22Rv1 (cell line): Measurements from ENCODE around the gene FUS.

Experiments
- H3K27ac ChIP-seq: fragments of 450-650 bp; 2 replicates; pipeline ENCODE4 v1.5.1; 2017
- ZFX ChIP-seq: fragments of 450-650 bp; IDR thresholded peaks from 2 replicates; pipeline ENCODE4 v1.6.1; 2017; ENCODE audit warnings: antibody characterized with exemption, borderline replicate concordance
- TF ChIP-seq, protein P1 (sequence below): fragments of 450-650 bp; IDR thresholded peaks from 2 replicates; pipeline ENCODE4 v1.5.1; 2017; ENCODE audit warnings: mild to moderate bottlenecking

The FUS gene

DNA sequence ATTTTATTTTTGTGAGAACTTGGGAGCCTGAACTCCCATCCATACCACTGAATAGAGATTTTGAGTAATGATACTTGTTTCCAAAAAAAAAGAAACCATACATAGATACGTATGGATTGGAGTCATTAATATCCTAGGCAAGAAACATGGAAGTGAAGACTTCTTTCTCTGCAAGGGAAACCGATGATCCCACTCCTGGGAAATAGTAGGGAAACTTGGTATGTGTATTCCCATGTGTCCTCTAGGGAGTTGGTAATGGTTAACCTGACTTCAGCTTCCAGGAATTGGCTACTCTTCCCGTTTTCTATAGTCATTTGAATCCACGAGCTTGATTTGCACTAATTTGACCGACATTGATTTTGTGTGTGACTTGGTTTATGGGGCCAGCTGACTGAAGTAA is 5.4 kb downstream of the FUS start:
- no peak for TF ChIP-seq ZFX
- TF ChIP-seq, protein P1, sequence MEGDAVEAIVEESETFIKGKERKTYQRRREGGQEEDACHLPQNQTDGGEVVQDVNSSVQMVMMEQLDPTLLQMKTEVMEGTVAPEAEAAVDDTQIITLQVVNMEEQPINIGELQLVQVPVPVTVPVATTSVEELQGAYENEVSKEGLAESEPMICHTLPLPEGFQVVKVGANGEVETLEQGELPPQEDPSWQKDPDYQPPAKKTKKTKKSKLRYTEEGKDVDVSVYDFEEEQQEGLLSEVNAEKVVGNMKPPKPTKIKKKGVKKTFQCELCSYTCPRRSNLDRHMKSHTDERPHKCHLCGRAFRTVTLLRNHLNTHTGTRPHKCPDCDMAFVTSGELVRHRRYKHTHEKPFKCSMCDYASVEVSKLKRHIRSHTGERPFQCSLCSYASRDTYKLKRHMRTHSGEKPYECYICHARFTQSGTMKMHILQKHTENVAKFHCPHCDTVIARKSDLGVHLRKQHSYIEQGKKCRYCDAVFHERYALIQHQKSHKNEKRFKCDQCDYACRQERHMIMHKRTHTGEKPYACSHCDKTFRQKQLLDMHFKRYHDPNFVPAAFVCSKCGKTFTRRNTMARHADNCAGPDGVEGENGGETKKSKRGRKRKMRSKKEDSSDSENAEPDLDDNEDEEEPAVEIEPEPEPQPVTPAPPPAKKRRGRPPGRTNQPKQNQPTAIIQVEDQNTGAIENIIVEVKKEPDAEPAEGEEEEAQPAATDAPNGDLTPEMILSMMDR, result no peak
- no peak overlapping the region for H3K27ac ChIP-seq

DNA sequence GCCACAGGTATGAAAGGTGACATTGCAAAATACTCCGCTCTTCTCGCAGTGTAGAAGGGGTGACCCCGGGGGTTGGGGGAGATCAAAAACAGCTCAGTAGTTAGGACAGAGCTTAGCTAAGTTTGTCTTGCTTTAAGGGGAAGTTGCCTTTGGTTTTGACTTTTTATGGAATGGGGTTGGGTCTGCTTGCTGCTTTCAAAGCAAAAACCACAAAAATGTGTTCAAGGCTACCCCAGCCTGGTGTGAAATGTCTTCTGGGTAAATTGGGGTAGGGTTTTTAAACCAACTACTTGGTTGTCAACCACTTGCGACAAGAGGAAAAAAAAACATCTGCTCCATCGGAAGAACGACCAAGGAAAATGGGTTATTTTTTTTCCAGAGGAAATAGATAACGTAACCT is 6.2 kb downstream of the FUS start:
- H3K27ac ChIP-seq, result no peak overlapping the region

DNA sequence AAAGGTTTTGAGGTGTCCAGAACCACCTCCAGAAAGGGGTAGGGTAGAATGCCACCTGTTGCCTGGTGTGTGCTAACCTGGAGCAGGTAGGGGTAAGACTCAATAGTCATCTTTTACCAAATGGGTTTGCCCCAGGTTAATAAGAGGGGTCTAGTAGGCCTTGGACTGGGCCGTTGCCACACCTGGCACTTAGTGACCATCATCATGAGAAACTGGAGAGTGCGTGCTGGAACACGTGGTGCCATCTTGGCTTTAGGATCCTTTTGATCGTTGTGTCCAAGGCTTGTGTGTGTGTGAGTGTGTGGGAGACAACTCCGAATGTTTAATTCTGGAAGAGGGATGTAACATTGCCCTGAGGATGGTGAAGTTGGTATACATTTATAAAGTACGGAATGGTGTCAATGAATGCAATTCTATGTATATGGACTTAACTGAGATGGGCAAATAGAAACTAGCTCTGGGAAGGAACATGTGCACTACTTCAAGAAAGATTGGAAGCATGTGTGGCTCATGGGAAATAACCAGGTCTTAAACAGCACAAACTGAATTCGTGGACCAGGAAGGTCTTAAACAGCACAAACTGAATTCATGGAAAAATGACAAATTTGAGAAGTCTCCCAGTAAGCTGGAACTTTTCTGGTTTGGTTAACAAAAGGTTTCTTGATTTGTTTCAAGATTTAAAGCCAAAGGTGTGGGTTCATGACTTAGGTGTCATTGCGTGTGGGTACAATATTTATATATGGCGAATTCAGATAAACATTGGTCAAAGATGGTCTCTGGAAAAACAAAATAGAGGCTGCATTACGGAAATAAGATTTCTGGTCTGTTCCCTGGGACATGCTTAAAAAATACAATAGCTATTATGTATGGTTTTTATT is 7.2 kb downstream of the FUS start:
- no peak for TF ChIP-seq ZFX
- TF ChIP-seq, protein P1, result no peak
- H3K27ac ChIP-seq, result no peak overlapping the region

More for the DNA sequence above, 6.2 kb downstream of the FUS start:
- no peak for TF ChIP-seq ZFX
- TF ChIP-seq, protein P1, result no peak

DNA sequence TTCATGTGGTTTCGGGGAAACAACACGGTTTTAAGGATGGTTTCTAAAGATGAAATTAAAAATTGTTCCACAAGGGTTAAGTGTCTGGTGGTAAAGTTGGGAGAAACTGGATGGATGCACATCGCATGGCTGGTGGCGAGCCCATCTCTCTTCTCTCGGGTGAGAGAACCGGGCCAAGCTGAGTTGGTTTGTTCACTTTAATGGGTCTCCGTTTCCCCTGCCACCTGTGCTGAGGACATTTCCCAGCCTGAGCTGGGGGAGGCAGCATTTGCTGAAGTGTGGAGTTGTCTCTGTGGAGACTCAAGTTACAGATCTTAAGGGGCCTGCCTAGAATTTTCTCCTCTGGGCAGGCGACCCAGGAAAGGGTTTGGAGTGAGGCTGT is 7.9 kb downstream of the FUS start:
- H3K27ac ChIP-seq, result no peak overlapping the region
- TF ChIP-seq, protein P1, result no peak
- no peak for TF ChIP-seq ZFX

DNA sequence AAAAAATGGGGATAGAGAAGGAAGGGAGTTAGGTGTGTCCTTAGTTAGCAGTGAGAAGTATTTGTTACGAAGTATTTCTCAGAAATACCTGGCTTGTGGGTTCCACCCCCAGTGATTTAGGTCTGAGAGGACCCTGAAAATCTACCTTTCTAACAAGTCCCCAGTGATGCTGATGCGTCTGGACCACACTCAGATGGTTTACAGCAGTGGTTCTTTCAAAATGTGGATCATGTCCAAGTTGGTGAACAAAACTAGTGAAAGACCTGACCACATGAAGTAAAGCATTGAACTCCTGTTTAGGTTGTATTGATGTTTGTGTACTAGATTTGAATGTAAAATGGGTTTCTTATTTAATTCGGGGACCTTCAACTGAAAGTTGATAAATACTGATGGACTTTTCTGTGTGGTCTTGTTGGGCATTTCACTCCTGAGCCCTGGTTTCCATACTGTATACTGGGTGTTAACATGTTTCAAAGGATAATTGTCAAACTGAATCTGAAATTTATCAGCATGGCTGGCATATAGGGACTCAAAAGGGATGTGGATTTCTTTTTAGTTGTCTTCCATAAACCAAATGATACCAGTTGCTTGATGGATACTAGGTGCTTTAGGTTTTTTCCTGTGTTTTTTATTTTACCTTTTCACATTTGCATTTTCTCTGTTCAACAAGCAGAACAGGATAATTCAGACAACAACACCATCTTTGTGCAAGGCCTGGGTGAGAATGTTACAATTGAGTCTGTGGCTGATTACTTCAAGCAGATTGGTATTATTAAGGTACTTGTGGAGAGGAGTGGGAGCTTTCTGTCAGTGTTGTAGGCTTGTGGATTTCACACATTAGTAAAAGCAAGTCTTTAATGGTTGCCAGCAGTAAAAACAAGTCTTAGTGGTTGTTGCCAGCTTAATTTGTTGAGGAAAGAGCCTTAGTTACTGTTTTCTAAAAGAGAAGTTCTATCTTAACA is 8.8 kb downstream of the FUS start:
- H3K27ac ChIP-seq, result no peak overlapping the region
- TF ChIP-seq, protein P1, result no peak
- TF ChIP-seq ZFX, result no peak

DNA sequence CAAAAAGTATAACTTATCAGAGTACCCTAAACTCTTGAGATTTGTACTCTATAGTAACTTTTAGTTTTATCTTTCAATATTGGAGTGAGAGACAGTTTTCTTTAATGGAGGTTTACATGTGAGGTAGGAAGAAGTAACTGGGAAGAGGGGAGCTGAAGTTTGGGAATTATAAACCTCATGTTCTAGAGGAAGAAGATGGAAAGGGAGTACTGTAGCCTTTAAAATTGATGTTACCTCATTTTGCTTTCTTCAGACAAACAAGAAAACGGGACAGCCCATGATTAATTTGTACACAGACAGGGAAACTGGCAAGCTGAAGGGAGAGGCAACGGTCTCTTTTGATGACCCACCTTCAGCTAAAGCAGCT is 9.5 kb downstream of the FUS start:
- no peak overlapping the region for H3K27ac ChIP-seq
- TF ChIP-seq, protein P1, result no peak
- no peak for TF ChIP-seq ZFX
